Suppressor macrophage (primary cell): ENCODE measurements around the gene SLC27A2.

Source experiments
- DNase-seq, 4 experiments: peaks; one replicate each; pipeline ENCODE4 v3.0.0-alpha.2; 2020 to 2022

SLC27A2 gene

GRCh38 chr15:50192164-50192563 lies 10.2 kb downstream of the SLC27A2 start:
- DNase-seq: no peak

GRCh38 chr15:50192926-50193620 lies 11.1 kb downstream of the SLC27A2 start:
- DNase-seq: no peak

GRCh38 chr15:50202003-50202402 lies 20.0 kb downstream of the SLC27A2 start:
- DNase-seq: no peak

- DNase-seq: no peak
Observed at GRCh38 chr15:50206020-50206419, 24.0 kb downstream of the SLC27A2 start.

GRCh38 chr15:50209809-50210208 lies 27.8 kb downstream of the SLC27A2 start:
- DNase-seq: no peak

- DNase-seq: no peak
Observed at GRCh38 chr15:50210462-50211157, 28.6 kb downstream of the SLC27A2 start.

GRCh38 chr15:50218291-50218690 lies 36.3 kb downstream of the SLC27A2 start:
- DNase-seq: no peak

GRCh38 chr15:50218691-50219090 lies 36.7 kb downstream of the SLC27A2 start:
- no peak for DNase-seq

GRCh38 chr15:50219820-50220219 lies 37.8 kb downstream of the SLC27A2 start:
- DNase-seq: no peak

GRCh38 chr15:50222181-50222580 lies 40.2 kb downstream of the SLC27A2 start:
- DNase-seq: no peak

GRCh38 chr15:50224606-50225005 lies 42.6 kb downstream of the SLC27A2 start:
- DNase-seq: no peak

GRCh38 chr15:50225057-50225456 lies 43.1 kb downstream of the SLC27A2 start:
- no peak for DNase-seq

- no peak for DNase-seq
Observed at GRCh38 chr15:50225938-50226337, 43.9 kb downstream of the SLC27A2 start.

- no peak for DNase-seq
Observed at GRCh38 chr15:50227076-50227475, 45.1 kb downstream of the SLC27A2 start.

GRCh38 chr15:50228866-50229265 lies 46.9 kb downstream of the SLC27A2 start:
- DNase-seq: no peak

GRCh38 chr15:50229336-50229735 lies 47.3 kb downstream of the SLC27A2 start:
- no peak for DNase-seq

- no peak for DNase-seq
Observed at GRCh38 chr15:50231761-50232160, 49.8 kb downstream of the SLC27A2 start.

GRCh38 chr15:50232791-50233190 lies 50.8 kb downstream of the SLC27A2 start:
- DNase-seq: no peak

GRCh38 chr15:50233192-50233736 lies 51.3 kb downstream of the SLC27A2 start:
- no peak for DNase-seq

GRCh38 chr15:50234764-50235163 lies 52.8 kb downstream of the SLC27A2 start:
- DNase-seq: no peak

- no peak for DNase-seq
Observed at GRCh38 chr15:50235794-50236193, 53.8 kb downstream of the SLC27A2 start.

GRCh38 chr15:50236433-50236832 lies 54.4 kb downstream of the SLC27A2 start:
- DNase-seq: no peak

- DNase-seq: no peak
Observed at GRCh38 chr15:50238255-50238654, 56.3 kb downstream of the SLC27A2 start.
